HG02970 (cell line): ENCODE results near the gene UBTD1.

Experiments
- ATAC-seq: cut with Tn5 transposase; IDR thresholded peaks from one replicate; pipeline ENCODE4 v1.9.1; 2021; ENCODE audit warnings: mild to moderate bottlenecking, moderate library complexity, moderate number of reproducible peaks; ENCODE audit not compliant: unreplicated experiment, low FRiP score

The UBTD1 gene

DNA sequence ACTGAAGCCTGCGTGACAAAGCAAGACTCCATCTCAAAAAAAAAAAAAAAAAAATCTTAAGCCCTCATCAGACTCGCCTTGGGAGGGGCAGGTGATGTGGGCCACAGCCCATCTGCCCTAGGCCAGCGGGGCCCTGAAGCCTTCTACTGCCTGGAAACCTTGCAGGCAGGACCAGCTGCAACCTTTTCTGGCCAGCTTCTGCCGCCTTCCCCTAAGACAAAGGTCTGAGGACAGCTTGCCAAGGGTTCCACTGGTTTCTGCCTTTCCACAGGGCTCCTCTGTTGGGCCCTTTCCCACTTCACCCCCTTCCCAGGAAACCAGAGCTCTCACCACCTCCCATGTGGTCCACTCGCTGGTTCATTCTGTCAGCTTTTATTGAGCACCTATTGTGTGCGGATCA, 35.2 kb downstream of the UBTD1 start:
- ATAC-seq = no peak

DNA sequence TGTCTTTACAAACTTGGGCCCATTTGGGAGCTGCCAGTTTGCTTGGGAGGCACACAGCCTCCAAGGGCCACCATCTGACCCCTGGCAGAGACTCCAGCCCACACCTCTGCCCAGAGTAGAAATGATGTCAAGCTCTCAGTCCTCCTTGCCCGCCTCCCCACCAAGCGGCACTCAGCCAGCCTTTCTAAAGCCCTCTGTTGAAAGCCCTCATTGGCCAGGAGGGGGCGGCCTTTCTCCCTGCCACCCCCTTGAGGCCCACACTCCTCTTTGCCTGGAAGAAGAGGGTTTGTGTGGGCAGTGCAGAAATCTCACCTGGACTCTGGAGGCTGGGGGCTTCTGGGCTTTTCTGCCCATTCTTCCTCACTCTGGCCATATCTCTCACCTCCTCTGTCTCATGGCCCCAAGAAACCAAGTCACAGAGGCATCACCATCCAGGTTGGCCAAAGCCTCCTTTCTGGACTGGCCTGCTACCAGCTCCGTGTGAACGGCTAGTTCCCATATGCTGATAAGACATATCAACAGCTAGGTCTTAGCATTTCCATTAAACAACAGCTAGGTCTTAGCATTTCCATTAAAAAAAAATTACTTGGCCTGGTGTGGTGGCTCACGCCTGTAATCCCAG, 36.1 kb downstream of the UBTD1 start:
- ATAC-seq = no peak

DNA sequence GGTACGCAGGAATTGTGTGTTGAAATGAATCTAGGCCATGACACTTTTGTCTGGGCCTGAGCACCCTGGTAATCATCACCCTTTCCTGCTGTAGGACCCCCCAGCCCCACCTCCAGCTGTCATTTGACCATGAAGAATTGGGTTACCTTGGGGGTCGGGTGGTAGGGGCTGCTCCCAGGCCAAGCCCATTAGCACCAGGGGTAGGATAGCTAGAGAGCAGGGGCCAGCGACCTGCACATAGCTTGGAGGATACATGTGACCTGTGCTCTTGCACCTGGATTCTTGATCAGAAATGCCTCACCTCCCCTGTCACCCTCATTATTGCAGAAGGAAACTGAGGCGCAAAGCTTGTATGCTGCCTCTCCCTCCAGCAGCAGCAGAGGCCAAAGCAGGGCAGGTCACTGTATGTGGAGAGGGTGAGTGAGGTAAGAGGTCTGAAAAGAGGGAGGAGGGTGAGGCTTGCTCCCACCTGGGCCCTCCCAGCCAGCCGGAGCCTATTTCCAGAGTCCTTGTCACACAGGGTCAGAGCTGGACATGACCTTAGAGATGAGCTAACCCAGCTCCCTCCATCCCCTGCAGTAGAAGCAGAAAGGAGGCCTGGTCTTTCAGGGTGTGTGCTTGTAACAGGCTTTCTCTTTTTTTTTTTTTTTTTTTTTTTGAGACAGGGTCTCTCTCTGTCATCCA, 38.6 kb downstream of the UBTD1 start:
- no peak for ATAC-seq

DNA sequence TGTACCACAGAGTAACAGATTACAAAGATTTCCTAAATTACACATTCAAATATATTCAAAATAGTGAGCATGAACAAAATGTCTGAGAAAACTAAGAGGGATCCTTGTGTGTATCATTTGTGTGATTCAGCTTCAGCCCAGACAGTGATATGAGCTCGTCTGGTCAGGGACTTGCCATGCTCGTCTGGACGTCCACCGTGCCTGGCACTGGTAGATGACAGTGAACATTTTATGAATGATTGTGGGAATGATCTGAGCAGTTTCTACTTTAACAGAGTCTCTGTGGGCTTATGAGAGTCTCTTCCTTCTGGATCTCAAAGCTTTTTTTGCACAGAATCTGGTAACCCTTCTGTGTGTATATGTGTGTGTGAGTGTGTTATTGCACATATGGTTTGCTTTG, 39.7 kb downstream of the UBTD1 start:
- ATAC-seq = no peak

DNA sequence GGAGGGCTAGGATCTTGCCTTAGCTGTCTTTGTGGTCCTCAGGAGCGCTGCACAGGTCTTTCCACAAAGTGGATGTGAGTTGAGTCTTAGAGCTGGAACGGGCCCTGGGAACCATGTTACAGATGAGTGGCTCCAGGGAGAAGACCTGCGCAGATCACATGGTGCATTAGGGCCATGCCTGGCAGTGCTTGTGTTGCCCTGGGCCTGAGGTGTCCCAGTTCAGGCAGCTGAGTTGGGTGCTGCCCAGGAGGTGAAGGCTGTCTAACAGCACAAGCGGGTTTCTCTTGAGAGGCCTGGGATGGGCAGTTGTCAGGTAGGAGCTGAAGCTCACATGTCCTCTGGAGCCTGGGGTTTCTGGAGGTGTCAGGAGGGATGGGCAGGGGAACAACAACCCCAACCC, 40.1 kb downstream of the UBTD1 start:
- no peak for ATAC-seq

DNA sequence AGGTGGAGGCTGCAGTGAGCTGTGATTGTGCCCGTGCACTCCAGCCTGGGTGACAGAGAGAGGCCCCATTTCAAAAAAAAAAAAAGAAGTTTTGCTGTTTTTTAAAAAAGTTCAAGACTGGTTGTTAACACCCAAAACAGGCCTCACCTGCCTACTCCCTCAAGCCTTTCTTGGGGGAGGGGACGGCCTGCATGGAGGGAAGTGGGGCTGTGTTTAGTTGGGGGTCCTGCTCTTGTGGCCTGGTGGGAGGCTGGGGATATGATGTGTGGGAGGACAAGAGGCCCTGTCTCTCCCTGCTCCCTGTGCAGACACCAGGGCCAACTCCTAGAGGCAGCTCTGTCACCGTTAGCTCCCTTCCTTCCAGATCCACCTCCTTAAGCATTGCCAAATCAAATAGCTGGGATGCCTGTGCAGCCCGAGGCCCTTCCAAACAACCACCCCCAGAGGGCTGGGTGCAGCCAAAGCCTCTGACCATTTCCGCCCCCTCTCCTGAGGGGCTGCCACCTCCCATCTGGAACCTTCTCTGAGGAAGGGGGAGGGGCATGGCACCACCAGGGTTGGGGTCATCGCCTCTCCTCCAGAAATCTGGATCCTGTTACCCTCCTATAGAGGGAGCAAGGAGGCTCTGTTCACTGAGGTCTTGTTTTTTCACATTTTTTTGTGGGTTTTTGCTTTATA, 40.9 kb downstream of the UBTD1 start:
- ATAC-seq = no peak

DNA sequence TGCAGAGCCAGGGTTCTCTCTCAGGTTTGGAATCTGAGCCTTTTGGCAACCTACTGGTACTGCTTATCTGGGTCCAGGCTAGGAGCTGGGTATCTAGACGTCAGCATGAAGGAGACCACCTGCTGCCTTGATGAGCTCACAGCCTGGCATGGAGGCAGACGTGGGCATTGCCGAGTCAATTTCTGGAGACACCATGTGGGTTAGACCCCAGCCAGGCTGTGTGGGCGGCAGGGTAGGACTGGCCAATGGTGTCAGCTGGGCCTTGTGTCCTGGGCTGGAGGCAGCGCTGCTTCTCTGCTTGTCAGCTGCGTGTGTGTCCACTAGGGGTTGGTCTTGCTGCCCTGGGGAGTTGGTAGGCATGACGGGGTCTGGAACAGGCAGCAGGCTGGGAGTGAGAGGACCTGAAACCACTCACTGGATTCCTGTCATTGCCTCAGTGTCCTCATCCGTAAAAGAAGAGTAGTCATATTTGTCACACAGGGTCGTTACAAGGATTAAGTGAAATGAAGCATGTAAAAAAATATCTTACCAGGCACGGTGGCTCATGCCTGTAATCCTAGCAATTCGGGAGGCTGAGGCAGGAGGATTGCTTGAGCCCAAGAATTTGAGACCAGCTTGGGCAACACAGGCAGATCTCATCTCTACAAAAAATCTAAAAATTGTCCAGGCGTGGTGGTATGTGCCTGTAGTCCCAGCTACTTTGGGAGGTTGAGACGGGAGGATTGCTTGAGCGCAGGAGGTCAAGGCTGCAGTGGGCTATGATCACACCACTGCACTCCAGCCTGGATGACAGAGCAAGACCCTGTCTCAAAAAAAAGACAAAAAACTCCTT, 42.2 kb downstream of the UBTD1 start:
- ATAC-seq = no peak

DNA sequence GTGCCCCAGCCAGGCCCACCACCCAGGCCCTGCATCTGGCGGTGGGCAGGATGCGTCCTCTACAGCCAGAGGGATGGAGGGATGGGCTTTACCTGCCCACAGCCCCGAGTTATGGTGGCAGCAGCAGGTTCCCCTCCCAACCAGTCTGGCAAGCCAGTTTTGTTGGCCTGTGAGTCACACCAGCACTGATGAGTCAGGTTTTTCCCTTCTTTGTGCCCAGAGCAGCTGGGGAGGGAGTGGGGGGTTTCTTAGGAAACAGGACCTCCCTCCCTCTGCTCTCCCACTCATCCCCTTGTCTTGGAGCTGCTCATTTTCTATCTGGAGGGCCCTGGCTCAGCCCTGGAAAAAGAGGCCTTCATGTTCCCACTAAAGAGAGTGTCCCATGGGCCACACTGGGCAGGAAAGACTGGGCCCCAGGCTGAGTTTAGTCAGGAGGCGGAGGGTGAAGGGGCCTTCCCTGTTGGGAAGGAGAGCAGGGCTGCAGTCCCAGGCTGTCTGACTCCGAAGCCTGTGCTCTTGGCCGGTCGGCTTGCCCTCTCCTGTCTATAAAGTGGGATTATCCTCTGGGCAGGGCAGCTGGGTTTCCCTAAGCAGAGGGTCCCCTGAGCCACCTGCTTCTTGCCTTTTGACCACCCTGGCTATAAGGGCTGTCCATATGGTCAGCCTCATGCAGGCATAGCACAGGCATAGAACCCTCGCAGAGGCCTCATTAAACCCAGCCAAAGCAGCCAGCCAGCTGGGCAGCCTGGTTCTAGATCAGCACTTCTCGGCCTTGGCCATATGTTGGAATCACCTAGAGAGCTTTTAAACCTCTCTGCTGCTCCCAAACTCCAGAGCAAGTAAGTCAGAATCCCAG, 43.7 kb downstream of the UBTD1 start:
- no peak for ATAC-seq

DNA sequence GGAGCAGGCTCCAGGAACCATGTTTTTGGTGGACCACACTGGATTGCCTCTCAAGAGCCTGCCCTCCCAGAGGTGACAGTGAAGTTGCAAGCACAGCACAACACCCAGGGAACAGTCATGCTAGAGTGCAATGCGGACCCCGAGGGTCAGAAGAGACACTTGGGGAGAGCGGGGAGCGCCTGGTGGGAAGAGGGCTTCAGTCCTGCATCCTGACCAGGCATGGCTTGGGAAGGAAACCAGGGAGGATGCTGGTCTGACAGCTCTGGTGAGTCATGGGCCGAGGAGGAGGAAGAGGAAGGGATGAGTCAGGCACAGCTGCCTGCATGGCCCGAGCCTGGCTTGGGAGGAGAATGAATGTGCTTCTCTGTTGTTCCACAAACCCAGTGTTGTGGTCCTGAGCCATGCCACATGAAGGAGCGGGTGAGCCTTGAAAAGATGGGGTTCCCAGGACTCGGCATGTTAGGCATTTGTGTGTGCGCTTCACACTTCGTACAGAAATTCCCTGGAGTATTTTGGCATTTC, 44.4 kb downstream of the UBTD1 start:
- ATAC-seq = no peak

DNA sequence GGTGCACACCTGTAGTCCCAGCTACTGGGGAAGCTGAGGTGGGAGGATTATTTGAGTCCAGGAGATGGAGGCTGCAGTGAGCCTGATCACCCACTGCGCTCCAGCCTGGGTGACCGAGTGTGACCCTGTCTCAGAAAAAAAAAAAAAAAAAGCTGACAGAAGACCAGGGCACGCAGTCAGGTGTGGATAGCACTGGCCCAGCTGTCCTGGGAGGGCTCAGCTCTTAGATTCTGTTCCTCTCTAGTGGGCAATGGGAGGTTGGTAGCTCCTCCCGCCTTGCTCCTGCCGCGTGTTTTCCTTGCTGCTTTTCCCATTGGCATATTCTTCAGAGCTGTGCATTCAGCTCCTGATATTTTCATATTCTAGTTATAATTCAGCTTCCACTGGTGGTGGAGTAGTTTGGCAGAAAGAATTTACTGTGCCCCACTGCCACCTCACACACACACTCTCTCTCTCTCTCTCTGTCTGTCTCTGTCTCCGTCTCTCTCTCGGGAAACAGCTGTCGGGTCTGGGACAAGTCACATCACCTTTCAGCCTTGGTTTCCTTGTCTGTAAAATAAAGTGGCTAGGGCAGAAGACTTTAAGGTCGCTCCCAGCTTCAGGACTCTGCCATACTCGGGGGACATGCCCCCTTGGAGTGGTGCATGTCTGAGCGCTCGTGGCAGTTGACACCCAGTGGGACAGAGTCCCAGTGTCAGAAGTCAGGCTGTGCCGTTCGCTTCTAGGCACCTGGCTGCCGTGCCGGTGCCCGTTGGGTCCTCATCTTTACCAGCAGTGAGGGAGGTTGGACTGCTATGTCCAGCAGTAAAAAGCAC, 47.9 kb downstream of the UBTD1 start:
- no peak for ATAC-seq

DNA sequence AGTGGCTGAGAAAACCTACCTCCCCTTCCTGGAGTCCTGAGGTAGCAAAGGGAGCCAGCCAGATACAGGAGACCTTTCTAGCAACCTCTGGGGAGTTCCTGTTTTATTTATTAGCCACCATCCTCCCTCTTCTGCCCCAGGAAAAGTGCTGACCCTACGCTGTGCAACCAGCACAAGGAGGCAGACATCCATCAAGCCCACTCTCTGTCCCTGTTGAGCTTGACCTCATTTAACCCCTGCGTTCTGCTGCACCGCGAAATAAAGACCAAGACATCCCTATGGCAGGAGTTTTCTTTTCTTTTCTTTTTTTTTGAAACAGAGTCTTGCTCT, 48.5 kb downstream of the UBTD1 start:
- no peak for ATAC-seq

DNA sequence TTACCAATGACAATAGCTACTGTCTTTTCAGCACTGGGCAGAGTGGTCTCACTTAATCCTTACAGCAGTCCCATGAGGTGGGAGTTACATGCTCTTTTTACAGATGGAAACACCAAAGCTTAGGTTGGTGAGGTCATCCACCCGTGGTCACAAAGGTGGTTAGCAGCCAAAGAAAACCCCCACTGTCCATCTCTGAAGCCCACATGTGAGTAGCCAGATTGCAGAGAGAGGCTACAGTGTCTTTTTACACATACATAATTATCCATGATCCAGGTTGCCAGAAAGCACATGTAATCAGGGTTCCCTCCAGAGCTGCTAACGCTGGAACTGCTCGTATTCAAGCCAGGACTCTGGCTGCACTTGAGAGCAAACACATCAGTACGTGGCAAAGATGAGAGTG, 49.2 kb downstream of the UBTD1 start:
- ATAC-seq = no peak

DNA sequence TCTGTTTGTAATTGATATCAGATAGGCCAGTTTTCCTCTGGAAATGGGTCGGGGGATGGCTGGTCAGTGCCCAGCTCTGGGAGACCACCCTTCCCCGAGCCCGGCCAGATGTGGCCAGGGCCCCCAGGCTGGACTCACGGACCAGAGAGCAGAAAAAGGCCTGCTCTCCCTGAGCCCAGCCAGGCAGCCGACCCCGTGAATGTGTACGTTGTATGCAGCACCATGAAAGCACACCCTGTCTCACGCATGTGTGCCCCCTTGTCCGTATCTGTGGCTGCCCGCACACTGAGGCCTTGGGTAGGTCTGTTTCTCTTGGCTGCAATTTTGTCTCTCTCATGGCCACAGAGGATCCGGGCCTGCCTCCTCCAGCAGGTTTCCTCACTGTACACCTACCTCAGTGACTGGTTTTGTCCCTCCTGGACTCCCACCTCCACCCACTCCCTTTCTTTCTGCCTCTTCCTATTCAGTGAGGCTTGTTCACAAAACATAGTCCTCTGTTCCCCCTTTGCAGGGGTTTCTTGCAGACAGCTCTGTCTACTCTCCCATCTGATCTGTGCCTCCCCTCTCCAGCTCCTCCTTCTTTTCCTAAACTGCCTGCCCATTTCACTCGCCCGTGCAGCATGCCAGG, 50.2 kb downstream of the UBTD1 start:
- no peak for ATAC-seq

DNA sequence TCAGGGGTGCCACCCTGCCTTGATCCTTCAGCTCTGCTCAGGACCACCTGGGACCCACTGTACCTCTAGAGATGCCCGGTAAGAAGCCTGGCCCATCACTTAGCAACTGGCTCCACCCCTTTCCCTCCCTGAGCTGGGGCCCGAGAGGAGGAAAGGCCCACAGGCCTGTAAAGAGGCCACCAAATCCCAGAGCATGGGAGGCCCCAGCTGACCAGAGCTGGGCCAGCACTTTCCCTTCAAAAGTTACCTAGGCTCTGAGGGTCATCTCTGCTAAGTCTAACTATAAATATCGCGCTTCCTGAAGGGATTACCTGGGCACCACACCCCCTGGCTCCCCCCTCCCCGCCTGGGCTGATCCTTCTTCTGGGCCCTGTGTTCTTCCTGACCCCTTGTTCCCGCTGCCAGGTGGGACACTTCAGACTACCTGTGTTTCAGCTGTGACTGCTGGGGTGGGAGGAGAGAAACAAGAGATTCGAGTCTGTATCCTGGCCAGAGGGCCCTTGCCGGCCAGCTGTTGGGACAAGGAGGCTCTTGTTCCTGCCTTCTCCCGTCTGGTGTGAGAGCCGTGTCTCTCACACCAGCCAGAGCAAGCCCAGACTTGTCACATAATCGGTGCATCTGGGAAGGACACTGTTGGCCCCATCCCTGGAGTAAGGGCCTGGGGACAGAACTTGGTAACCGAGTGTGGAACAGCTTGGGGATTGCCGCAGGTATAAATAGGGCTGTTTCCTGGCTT, 51.0 kb downstream of the UBTD1 start:
- ATAC-seq = no peak

DNA sequence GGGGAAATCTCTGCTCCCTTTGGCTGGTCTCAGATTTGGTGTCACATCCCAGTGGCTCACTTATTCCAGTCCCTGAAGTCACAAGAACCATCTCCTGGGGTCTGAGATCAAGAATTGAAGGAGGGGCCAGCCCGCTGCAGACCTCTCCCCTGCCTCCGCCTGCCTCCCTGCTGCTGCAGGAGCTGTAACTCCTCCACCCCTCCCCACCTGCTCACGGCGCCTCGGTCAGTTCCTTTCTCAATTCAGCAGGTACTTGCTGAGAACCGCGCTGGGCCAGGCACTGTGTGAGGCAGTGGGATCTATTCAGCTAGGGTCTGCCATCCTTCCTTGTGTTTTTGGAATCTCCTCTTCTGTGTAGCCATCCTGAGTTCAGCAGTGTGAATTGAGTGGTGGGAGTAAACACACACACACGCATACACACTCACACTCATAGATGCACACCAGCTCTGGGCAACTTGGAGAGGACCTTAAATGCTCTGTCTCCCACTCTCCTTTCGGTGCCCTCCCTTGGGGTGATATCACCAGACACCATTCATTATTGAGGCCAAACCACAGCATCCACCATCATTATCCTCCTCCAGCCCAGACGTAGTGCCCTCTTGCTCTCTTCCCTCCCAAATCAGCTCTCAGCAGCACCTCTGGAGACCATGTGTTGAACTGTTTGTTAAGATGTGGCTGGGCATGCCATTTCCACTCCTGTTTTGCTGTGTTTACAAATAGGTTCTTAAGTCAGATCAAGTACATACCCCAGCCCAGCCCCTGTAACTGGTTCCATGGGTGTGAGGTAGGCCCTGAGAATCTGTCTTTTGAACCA, 51.8 kb downstream of the UBTD1 start:
- no peak for ATAC-seq

DNA sequence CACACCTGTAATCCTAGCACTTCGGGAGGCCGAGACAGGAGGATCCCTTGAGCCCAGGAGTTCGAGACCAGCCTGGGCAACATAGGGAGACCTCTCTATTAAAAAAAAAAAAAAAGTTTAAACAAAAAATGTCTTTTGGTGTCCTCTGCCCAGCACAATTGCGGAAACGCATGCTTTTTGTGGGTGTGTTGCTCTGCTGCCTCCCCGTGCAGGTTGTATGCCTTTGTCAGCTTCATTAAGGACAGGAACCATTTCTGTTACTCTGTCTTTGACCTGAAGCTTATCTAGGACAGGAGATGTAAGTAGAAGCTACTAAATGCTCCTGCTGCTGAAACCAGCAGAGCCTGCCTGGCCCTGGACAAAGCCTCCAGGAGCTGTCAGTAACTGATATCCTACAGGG, 52.5 kb downstream of the UBTD1 start:
- ATAC-seq = no peak

DNA sequence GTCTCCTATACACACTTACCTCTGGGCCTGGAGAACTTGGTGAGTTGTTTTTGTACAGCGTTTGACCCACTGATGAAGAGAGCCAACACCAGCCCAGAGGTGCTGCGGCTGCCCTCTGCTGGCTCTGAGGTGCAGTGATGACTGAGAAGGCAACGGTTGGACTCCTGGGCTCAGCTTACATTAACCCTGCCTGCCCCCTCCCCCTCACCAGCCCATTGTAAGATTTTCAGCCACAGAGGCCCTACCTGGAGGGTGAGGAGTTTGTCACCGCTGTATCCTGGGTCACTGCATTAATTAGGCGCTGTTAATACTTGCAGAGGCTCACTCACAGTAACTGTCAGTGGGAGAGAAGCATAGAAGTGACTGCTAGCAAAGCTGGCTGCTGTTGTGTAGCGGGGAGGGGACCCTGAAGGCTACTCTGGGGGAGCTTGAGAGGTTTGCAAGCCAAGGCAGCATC, 54.9 kb downstream of the UBTD1 start:
- ATAC-seq = no peak
